Stimulated activated CD8-positive, alpha-beta memory T cell treated with anti-CD3 and anti-CD28 coated beads, Interleukin-12 subunit alpha, Interleukin-12 subunit beta, amount 100 ng/mL, for 24 hours (primary cell): ENCODE data around the gene CAMK2G.
A peak's percentile ranks its signal among the peaks of the same experiment; 100 is the strongest.
"Not testable (repeated sequence)": the region's sequence is repeated elsewhere in the genome, so short reads cannot be mapped to it uniquely, and the experiment has no call there.

Source experiments
- DNase-seq: peaks from one replicate; pipeline ENCODE4 v3.0.0-alpha.2; 2020; ENCODE audit errors: extremely low read depth

CAMK2G gene

GRCh38 chr10:73874267-73875138, at the start of gene CAMK2G:
TSS of gene CAMK2G (minus strand) at chr10:73874555. CDS start at chr10:73874461, 94 bp downstream.
- DNase-seq = peak; percentile 55

DNA sequence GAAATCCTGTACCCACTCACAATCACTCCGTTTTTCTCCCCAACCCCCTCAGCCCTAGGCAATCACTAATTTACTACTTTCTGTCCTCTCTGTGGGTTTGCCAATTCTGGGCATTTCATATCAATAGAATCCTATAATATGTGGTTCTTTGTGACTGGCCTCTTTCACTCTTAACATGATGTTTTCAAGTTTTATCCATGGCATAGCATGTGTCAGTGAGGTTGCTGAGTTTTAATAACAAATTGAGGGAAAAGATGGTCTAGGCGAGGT, 48.4 kb upstream of the CAMK2G start:
- DNase-seq = no peak

- no peak for DNase-seq
Observed at GRCh38 chr10:73922007-73922863, 47.9 kb upstream of the CAMK2G start.

GRCh38 chr10:73920089-73920488, 45.7 kb upstream of the CAMK2G start:
- no peak for DNase-seq

GRCh38 chr10:73919481-73919880, 45.1 kb upstream of the CAMK2G start:
- not testable (repeated sequence) for DNase-seq

GRCh38 chr10:73917566-73918305, 43.4 kb upstream of the CAMK2G start:
- no peak for DNase-seq

DNA sequence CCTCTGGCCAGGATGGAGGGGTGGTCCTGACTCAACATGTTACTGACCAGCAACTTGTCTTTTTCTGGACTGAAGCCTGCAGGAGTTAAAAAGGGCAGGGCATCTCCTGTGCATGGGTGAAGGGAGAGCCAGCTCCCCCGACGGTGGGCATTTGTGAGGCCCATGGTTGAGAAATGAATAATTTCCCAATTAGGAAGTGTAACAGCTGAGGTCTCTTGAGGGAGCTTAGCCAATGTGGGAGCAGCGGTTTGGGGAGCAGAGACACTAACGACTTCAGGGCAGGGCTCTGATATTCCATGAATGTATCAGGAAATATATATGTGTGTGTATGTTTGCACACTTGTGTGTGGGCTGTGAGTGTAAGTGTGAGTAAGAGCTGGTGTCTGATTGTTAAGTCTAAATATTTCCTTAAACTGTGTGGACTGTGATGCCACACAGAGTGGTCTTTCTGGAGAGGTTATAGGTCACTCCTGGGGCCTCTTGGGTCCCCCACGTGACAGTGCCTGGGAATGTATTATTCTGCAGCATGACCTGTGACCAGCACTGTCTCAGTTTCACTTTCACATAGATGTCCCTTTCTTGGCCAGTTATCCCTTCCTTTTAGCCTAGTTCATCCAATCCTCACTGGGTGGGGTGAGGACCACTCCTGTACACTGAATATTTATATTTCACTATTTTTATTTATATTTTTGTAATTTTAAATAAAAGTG, 42.6 kb upstream of the CAMK2G start:
- DNase-seq = no peak

DNA sequence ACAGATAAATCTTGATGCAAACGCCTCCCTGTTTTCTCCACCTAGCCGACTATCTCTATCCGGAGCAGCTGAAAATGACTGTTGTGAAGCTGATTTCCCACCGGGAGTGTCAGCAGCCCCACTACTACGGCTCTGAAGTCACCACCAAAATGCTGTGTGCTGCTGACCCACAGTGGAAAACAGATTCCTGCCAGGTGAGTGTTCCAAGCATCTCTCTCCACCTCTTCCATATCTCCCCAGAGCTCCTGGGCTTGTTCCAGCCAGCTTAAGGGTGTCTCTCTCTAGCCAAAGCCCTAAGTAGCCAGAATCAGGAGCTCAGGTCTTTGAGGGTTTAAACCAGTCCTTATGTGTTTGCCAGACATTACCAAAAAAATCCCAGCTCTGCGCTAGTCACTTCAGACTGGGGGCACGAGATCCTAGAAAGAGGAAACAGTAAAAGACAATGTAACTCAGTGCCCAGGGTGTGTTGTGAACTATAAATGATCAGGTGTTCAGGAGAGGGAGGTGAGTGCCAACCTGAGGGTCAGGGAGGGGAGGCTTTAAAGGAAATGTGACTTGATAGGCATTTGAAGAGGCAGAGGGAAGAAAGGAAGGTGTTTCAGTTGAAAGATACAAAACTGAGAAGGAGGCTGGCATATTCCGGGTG, 41.0 kb upstream of the CAMK2G start:
- no peak for DNase-seq

DNA sequence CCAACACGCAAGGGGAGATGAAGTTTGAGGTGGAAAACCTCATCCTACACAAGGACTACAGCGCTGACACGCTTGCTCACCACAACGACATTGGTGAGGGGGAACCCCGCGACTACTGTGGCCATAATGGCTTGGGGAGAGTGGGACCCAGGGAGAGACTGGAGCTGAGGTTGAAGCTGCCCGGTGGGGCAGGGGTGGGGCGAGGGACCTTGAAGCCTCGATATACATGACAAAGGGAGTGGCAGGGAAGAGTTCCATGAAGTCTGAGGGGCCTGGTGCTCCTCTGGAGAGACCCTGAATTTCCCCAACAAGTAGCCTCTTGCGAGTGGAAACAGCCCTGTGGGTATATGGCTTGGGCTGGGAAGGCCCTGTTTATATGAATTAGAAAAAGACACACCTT, 39.7 kb upstream of the CAMK2G start:
- no peak for DNase-seq

DNA sequence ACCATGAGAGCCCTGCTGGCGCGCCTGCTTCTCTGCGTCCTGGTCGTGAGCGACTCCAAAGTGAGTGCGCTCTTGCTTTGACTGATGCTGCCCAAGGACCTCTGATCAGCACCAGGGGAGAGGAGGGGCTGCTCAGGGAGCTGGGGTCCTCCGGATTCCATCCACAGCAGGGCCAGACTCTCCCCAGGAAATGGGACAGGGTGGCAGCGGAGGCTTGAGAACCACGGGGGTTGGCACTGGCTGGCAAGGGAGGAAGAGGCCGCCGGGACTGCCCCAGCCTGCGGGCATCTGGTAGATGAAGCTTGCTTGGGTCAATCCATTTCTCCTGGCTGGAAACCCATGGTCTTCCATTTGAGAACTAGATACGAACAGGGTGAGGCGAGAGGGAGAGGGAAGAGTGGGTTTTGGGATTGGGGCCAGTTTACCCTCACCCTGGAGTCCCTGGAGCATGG, 37.2 kb upstream of the CAMK2G start:
- no peak for DNase-seq

DNA sequence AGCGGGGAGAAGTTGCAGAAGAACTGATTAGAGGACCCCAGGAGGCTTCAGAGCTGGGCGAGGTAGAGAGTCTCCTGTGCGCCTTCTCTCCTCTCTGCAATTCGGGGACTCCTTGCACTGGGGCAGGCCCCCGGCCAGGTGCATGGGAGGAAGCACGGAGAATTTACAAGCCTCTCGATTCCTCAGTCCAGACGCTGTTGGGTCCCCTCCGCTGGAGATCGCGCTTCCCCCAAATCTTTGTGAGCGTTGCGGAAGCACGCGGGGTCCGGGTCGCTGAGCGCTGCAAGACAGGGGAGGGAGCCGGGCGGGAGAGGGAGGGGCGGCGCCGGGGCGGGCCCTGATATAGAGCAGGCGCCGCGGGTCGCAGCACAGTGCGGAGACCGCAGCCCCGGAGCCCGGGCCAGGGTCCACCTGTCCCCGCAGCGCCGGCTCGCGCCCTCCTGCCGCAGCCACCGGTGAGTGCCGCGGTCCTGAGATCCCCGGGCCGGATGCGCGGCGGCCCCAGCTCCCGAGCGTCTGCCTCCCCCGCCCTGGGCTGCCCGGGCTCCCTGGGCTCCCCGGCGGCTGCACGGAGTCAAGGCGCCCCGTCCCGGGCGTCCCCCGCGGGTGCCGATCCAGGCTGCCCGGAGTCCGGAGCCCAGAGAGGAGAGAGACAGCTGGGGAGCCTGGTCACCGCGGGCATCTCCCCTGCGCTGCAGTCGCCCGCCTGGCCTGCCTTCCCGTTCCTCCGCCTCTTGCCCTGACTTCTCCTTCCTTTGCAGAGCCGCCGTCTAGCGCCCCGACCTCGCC, 36.6 kb upstream of the CAMK2G start, which contains the start of gene PLAU:
TSS of gene PLAU (plus strand) at position 369 of the 789 bp plus-strand sequence. CDS start 424 bp downstream, outside the sequence.
- no peak for DNase-seq

GRCh38 chr10:73910401-73910763, 36.0 kb upstream of the CAMK2G start:
- no peak for DNase-seq

DNA sequence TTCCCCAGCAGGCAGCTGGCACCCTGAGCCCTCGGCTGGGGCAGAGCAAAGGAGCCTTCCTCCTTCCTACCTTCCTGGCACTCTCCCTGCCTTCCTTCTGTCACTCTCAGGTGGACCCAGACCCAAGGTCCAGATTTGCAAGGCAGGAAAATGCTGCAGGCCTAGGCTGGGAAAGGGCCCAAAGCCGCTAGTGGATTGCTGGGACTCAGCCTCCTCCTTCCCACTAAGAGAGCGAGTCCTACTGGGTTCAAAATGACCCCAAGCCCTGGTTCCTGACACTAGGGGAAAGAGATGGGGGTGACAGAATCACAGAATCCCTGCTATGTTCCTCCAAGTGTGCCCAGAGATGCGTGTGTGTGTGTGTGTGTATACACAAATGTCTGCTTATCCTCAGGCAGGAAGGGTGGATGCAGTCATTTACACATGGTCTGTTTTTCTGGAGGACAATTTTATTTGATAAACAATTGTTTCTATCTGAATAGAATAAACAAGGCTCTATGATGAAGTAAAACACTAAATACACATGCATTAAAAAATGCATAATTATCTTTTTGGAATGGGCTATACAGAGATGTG, 35.3 kb upstream of the CAMK2G start:
- DNase-seq = no peak

GRCh38 chr10:73908853-73909539, 34.6 kb upstream of the CAMK2G start:
- DNase-seq = no peak

- DNase-seq = no peak
Observed at GRCh38 chr10:73907841-73908517, 33.6 kb upstream of the CAMK2G start.

DNA sequence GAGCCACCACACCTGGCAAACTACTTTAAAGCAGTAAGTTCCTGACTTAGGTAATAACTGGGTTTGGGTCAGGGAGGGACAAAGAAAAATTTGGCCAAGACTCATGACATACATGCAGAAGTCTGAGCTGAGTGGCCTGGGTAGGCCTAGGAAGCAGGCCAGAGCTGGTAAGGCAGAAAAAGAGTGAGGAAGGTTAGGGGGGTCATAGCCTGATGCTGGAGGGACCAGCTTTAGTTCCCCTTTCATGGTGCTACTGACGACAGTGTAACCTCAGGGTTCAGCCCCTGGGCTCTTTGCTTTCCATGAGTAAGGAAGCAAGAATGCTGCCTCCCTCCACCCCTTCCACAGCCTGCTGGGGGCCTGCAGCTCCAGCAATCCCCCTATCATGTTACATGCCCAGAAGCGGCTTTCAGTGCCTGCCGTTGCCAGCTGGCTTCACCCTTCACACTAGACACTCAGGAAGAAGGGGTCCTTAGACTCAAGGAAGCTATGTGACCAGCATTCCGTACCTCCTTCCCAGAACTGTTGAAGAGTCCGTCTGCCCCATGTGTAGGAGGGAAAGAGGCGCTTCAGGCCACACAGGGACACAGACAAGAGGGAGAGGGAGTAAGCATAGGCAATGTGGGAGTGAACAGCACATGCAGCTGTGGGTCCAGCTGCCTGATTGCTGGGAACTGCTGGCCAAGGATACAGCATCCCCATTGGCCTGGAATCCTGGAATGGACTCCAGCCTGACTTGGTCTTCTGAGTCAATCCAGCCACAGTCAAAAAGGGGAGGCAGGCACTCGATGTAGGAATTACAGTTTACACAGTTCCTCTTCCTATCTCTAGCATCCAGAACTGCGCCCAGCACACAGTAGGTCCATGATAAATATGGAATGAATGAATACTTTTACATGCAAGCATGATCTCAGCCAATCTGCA, 32.4 kb upstream of the CAMK2G start:
- DNase-seq = no peak

GRCh38 chr10:73905256-73906020, 31.1 kb upstream of the CAMK2G start:
- no peak for DNase-seq
